Suprapubic skin (tissue), 3 donors: ENCODE data around the gene CLEC16A.

Experiments
- EP300 ChIP-seq: sonication (generic); formaldehyde crosslinking; IDR thresholded peaks from one replicate; pipeline ENCODE4 v1.6.1; 2017; ENCODE audit warnings: antibody characterized with exemption
- TF ChIP-seq, protein P1 (sequence below), 2 donors: fragments of 200-600 bp in 1 of 2; fragments of 450-650 bp in 1 of 2; sonication (generic) in 1 of 2; IDR thresholded peaks; one replicate each; pipeline ENCODE4 v1.5.1; 2016 to 2019; ENCODE audit warnings: antibody characterized with exemption in 2 of 2, mild to moderate bottlenecking in 1 of 2, moderate library complexity in 1 of 2

DNA sequence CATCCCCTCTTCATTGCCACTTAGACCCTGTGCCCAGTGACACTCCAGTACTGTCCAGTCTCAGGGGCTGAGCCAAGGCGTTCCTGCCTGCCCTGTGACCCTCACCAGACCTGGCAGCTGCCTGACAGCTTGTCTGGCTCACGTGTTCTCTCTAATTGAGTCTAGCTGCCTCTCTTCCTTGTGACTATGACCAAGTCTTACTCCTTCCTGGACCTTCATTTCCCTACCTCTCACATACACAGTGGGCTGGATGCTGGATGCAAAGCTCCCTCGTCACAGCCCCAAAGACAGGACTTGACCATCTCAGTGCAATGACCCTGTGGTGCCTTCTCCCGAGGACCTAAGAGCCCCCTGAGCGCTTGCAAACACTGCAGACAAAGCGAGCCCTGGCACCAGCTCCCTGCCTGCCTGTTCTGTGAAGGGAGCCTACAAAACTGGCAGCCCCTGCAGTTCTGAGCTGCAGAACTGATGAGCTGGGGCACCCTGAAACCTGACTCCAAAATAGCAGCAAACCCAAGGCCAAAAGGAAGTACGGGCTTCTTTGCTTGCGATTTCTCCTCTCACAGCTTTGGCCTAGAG lies 3.8 kb upstream of the CLEC16A start:
- TF ChIP-seq, protein P1, sequence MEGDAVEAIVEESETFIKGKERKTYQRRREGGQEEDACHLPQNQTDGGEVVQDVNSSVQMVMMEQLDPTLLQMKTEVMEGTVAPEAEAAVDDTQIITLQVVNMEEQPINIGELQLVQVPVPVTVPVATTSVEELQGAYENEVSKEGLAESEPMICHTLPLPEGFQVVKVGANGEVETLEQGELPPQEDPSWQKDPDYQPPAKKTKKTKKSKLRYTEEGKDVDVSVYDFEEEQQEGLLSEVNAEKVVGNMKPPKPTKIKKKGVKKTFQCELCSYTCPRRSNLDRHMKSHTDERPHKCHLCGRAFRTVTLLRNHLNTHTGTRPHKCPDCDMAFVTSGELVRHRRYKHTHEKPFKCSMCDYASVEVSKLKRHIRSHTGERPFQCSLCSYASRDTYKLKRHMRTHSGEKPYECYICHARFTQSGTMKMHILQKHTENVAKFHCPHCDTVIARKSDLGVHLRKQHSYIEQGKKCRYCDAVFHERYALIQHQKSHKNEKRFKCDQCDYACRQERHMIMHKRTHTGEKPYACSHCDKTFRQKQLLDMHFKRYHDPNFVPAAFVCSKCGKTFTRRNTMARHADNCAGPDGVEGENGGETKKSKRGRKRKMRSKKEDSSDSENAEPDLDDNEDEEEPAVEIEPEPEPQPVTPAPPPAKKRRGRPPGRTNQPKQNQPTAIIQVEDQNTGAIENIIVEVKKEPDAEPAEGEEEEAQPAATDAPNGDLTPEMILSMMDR (IDR thresholded peaks at IDR 0.05) = no peak
- no peak for TF ChIP-seq EP300
